Parathyroid adenoma (tissue), 2 donors: ENCODE data around the gene OPA3.

Source experiments
- H2AFZ ChIP-seq: fragments of 300-600 bp; sonication (generic); one replicate; pipeline ENCODE4 v1.7.0; 2017; ENCODE audit warnings: antibody characterized with exemption, mild to moderate bottlenecking
- H3K27ac ChIP-seq: fragments of 300-600 bp; sonication (generic); one replicate; pipeline ENCODE4 v1.7.0; 2017
- H3K27me3 ChIP-seq: fragments of 300-600 bp; sonication (generic); one replicate; pipeline ENCODE4 v1.7.0; 2017; ENCODE audit warnings: low read length; ENCODE audit not compliant: control insufficient read depth, insufficient read depth
- H3K36me3 ChIP-seq: fragments of 300-600 bp; sonication (generic); one replicate; pipeline ENCODE4 v1.7.0; 2017; ENCODE audit warnings: low read length; ENCODE audit not compliant: control insufficient read depth, insufficient read depth
- H3K4me1 ChIP-seq: fragments of 300-600 bp; sonication (generic); one replicate; pipeline ENCODE4 v1.7.0; 2017; ENCODE audit warnings: control low read depth
- H3K4me2 ChIP-seq: fragments of 300-600 bp; sonication (generic); one replicate; pipeline ENCODE4 v1.7.0; 2017; ENCODE audit warnings: low read length
- H3K4me3 ChIP-seq: fragments of 300-600 bp; sonication (generic); one replicate; pipeline ENCODE4 v1.7.0; 2017; ENCODE audit warnings: low read depth, low read length
- H3K79me2 ChIP-seq: fragments of 300-600 bp; sonication (generic); one replicate; pipeline ENCODE4 v1.7.0; 2017; ENCODE audit warnings: control low read depth
- H3K9ac ChIP-seq: fragments of 300-600 bp; sonication (generic); one replicate; pipeline ENCODE4 v1.7.0; 2017; ENCODE audit warnings: mild to moderate bottlenecking
- H3K9me3 ChIP-seq: fragments of 300-600 bp; sonication (generic); one replicate; pipeline ENCODE4 v1.7.0; 2017; ENCODE audit warnings: low read length; ENCODE audit not compliant: control insufficient read depth
- CTCF ChIP-seq: fragments of 300-600 bp; sonication (generic); IDR thresholded peaks from one replicate; pipeline ENCODE4 v1.7.0; 2017; ENCODE audit warnings: antibody characterized with exemption, mild to moderate bottlenecking
- donor health status: primary hyperparathyroidism.

Gene OPA3

GRCh38 chr19:45547211-45547770 is 37.3 kb downstream of the OPA3 start:
- H3K9ac ChIP-seq, result no peak overlapping the region
- no peaks in the 10 kb centered on the region for H3K36me3 ChIP-seq
- no peaks in the 10 kb centered on the region for H3K79me2 ChIP-seq
- H3K27ac ChIP-seq, result no peak overlapping the region
- no peaks in the 10 kb centered on the region for H3K27me3 ChIP-seq
- TF ChIP-seq CTCF, result no peak
- H3K9me3 ChIP-seq, result no peaks in the 10 kb centered on the region
- no peak overlapping the region for H2AFZ ChIP-seq
- H3K4me3 ChIP-seq, result no peak overlapping the region
- H3K4me1 ChIP-seq, result no peaks in the 10 kb centered on the region
- no peak overlapping the region for H3K4me2 ChIP-seq

GRCh38 chr19:45542234-45542668 is 42.4 kb downstream of the OPA3 start:
- Histone ChIP-seq H3K79me2 (no peaks in the 10 kb centered on the region), H3K4me2 (no peak overlapping the region), H3K9me3 (no peaks in the 10 kb centered on the region), H2AFZ (no peak overlapping the region), H3K36me3 (no peaks in the 10 kb centered on the region), H3K9ac (no peak overlapping the region), H3K27ac (no peak overlapping the region), H3K27me3 (no peaks in the 10 kb centered on the region), H3K4me3 (no peak overlapping the region), H3K4me1 (no peaks in the 10 kb centered on the region)
- no peak for TF ChIP-seq CTCF

- H3K4me1 ChIP-seq, result no peaks in the 10 kb centered on the region
- H2AFZ ChIP-seq, result no peak overlapping the region
- H3K4me3 ChIP-seq, result no peak overlapping the region
- no peaks in the 10 kb centered on the region for H3K79me2 ChIP-seq
- no peak for TF ChIP-seq CTCF
- no peaks in the 10 kb centered on the region for H3K27me3 ChIP-seq
- H3K36me3 ChIP-seq, result no peaks in the 10 kb centered on the region
- no peaks in the 10 kb centered on the region for H3K9me3 ChIP-seq
- H3K4me2 ChIP-seq, result no peak overlapping the region
- no peak overlapping the region for H3K9ac ChIP-seq
- H3K27ac ChIP-seq, result no peak overlapping the region
These were observed 45.1 kb downstream of the OPA3 start for GRCh38 chr19:45539459-45539858.

- Histone ChIP-seq H3K4me2 (no peak overlapping the region), H3K9ac (no peak overlapping the region), H3K4me1 (peaks cover 3% of the 10 kb centered on the region), H3K27ac (no peak overlapping the region), H3K36me3 (no peaks in the 10 kb centered on the region), H3K79me2 (no peaks in the 10 kb centered on the region), H3K27me3 (no peaks in the 10 kb centered on the region), H3K9me3 (no peaks in the 10 kb centered on the region), H3K4me3 (no peak overlapping the region), H2AFZ (no peak overlapping the region)
- no peak for TF ChIP-seq CTCF
These were observed 53.3 kb downstream of the OPA3 start for GRCh38 chr19:45531349-45531748.

GRCh38 chr19:45529420-45529785 is 55.2 kb downstream of the OPA3 start:
- peak overlapping the region; percentile 85 for H2AFZ ChIP-seq
- peak overlapping the region; percentile 52 for H3K4me2 ChIP-seq
- H3K27ac ChIP-seq, result no peak overlapping the region
- H3K4me3 ChIP-seq, result no peak overlapping the region
- H3K36me3 ChIP-seq, result no peaks in the 10 kb centered on the region
- TF ChIP-seq CTCF, result no peak
- no peaks in the 10 kb centered on the region for H3K27me3 ChIP-seq
- no peak overlapping the region for H3K9ac ChIP-seq
- no peaks in the 10 kb centered on the region for H3K79me2 ChIP-seq
- H3K4me1 ChIP-seq, result peaks cover 3% of the 10 kb centered on the region
- H3K9me3 ChIP-seq, result no peaks in the 10 kb centered on the region
